ENCODE data around the gene MAMDC2.

The MAMDC2 gene

DNA sequence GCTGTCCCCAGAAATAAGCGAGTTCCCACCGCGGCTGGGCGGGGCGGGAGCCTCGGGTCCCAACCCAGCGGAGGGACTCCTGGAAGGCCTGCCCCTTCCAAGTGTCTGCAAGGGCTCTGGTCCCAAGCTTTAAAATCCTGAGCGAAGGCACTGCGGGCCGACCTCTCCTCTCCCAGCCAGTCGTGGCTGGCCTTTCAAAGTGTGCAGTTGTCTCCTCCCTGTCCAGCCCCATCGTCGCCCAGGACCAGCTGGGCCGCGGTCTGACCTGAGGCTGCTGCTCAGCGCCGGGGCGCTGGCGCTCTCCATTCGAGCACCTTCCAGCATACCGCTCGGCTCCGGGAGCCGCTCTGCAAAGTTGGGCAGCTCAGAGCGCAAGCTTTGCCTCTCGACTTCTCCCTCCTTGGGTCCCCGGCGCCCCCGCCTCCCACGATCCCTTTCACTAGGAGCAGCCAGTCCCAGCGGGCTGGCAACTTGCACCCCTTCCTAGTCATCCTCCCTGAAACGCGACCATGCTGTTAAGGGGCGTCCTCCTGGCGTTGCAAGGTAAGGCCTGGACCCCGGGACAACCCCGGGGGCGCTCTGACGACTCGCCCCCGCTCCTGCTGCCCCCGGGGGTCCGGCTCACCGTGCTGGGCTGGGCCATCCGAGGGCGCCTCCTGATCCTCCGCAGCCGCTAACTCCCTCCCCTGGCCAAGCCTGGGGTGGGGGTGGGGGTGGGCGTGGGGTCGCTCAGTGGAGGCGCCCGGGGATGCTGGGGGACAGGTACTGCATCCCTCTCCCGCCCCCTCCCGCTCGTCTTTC is at the start of gene MAMDC2:
MAMDC2 (plus strand) TSS at position 160 of the 801 bp plus-strand sequence; CDS start at position 510, 350 bp downstream.
- in situ Hi-C loops (cut with HindIII; ENCODE audit: low pct_ligation_motif_present, low pct_unique_long_range_greater_than_20kb, low sequenced_read_pairs): no loop called here
- peak; percentile 58 for DNase-seq

DNA sequence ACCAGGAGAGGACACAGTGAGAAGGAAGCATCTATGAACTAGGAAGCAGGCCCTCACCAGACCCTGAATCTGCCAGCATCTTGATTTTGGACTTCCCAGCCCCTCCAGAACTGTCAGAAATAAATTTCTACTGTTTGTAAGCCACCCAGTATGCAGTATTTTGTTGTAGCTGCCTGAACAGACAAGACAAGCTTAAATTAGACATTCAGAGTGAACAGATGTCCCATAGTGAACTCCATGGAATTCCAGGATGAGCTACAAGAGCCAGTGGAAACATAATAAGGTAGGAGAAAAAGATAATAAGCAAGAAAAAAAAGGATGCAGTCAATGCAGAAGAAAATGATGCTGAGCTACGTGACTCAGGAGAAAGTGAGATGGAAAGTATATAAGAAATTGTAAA is 47.8 kb upstream of the MAMDC2 start:
- in situ Hi-C loops (cut with HindIII; ENCODE audit: low pct_ligation_motif_present, low pct_unique_long_range_greater_than_20kb, low sequenced_read_pairs): no loop called here
- DNase-seq: no peak

- DNase-seq: no peak
- in situ Hi-C loops (cut with HindIII; ENCODE audit: low pct_ligation_motif_present, low pct_unique_long_range_greater_than_20kb, low sequenced_read_pairs): no loop called here
Observed at GRCh38 chr9:69996967-69997366, 46.7 kb upstream of the MAMDC2 start.

- DNase-seq: no peak
- in situ Hi-C loops (cut with HindIII; ENCODE audit: low pct_ligation_motif_present, low pct_unique_long_range_greater_than_20kb, low sequenced_read_pairs): no loop called here
Observed at GRCh38 chr9:69997524-69997923, 46.1 kb upstream of the MAMDC2 start.

- in situ Hi-C loops (cut with HindIII; ENCODE audit: low pct_ligation_motif_present, low pct_unique_long_range_greater_than_20kb, low sequenced_read_pairs): no loop called here
Observed at GRCh38 chr9:69999315-69999714, 44.3 kb upstream of the MAMDC2 start.

GRCh38 chr9:70000469-70000868 is 43.2 kb upstream of the MAMDC2 start:
- DNase-seq: no peak
- in situ Hi-C loops (cut with HindIII; ENCODE audit: low pct_ligation_motif_present, low pct_unique_long_range_greater_than_20kb, low sequenced_read_pairs): no loop called here

More at GRCh38 chr9:69999315-69999714, 44.3 kb upstream of the MAMDC2 start:
- DNase-seq: no peak

GRCh38 chr9:70003901-70004714 is 39.5 kb upstream of the MAMDC2 start:
- in situ Hi-C loops (cut with HindIII; ENCODE audit: low pct_ligation_motif_present, low pct_unique_long_range_greater_than_20kb, low sequenced_read_pairs): no loop called here
- DNase-seq: no peak

DNA sequence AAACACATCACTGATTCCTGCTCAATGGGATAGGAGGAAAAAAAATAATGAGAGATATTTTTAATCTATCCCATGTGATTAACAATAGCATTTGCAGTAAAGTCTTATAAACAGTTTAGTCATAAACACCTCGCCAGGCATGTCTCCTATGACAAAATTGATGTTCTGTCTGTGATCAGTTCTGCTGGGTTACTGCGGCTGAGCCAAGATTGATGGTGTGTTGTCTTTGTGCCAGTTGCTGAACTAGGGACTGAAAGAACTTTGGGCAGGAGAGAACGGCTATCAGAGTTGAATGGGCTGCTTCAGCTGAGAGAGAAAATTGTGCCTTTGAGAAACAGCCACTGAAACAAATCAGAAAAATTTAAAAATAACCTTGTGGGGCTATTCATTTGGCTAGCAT is 37.3 kb upstream of the MAMDC2 start:
- in situ Hi-C loops (cut with HindIII; ENCODE audit: low pct_ligation_motif_present, low pct_unique_long_range_greater_than_20kb, low sequenced_read_pairs): no loop called here
- DNase-seq: no peak

- no peak for DNase-seq
- in situ Hi-C loops (cut with HindIII; ENCODE audit: low pct_ligation_motif_present, low pct_unique_long_range_greater_than_20kb, low sequenced_read_pairs): no loop called here
Observed at GRCh38 chr9:70007831-70008230, 35.8 kb upstream of the MAMDC2 start.

DNA sequence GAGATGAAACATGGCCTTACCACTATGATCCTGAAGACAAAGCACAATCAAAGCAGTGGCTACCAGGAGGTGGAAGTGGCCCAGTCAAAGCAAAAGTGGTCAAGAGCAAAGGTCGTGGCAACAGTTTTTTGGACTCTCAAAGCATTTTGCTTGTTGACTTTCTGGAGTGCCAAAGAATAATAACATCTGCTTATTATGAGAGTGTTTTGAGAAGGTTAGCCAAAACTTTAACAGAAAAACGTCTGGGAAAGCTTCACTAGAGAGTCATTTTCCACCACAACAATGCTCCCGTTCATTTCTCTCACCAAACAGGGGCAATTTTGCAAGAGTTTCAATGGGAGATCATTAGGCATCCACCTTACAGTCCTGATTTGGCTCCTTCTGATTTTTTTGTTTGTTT is 33.6 kb upstream of the MAMDC2 start:
- DNase-seq: no peak
- in situ Hi-C loops (cut with HindIII; ENCODE audit: low pct_ligation_motif_present, low pct_unique_long_range_greater_than_20kb, low sequenced_read_pairs): no loop called here

- in situ Hi-C loops (cut with HindIII; ENCODE audit: low pct_ligation_motif_present, low pct_unique_long_range_greater_than_20kb, low sequenced_read_pairs): no loop called here
- DNase-seq: no peak
Observed at GRCh38 chr9:70011366-70011765, 32.3 kb upstream of the MAMDC2 start.

- in situ Hi-C loops (cut with HindIII; ENCODE audit: low pct_ligation_motif_present, low pct_unique_long_range_greater_than_20kb, low sequenced_read_pairs): no loop called here
- DNase-seq: peak; percentile 19
Observed at GRCh38 chr9:70012569-70012968, 31.1 kb upstream of the MAMDC2 start.

DNA sequence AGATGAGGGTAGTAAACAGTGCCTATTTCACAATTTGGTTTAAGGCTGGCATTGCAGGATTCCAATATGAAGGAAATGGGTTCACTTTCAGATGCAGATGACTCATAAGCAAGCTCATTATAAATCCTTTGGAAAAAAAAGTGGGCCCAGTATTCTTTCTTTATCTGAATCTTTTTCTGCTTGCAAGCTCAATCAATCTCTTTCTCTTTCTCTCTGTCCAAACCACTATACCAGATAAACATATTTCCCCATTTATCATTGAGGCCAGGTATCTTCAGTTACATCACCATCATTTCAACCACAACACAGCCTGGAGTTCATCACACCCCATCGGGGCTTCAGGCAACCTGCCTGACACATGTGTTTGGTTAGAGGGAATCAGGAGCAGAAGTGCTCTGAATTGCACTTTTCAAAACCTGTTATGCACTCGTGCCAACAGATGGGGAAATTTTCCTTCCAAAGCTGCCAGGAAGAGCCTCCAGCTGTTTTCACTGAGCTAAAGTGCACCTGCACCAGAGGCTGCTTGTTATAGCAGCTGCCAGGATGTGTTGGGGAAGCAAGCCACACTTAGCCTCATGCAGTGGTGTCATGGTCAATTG is 30.0 kb upstream of the MAMDC2 start:
- DNase-seq: no peak
- in situ Hi-C loops (cut with HindIII; ENCODE audit: low pct_ligation_motif_present, low pct_unique_long_range_greater_than_20kb, low sequenced_read_pairs): no loop called here

GRCh38 chr9:70015099-70015498 is 28.5 kb upstream of the MAMDC2 start:
- DNase-seq: no peak
- in situ Hi-C loops (cut with HindIII; ENCODE audit: low pct_ligation_motif_present, low pct_unique_long_range_greater_than_20kb, low sequenced_read_pairs): no loop called here

DNA sequence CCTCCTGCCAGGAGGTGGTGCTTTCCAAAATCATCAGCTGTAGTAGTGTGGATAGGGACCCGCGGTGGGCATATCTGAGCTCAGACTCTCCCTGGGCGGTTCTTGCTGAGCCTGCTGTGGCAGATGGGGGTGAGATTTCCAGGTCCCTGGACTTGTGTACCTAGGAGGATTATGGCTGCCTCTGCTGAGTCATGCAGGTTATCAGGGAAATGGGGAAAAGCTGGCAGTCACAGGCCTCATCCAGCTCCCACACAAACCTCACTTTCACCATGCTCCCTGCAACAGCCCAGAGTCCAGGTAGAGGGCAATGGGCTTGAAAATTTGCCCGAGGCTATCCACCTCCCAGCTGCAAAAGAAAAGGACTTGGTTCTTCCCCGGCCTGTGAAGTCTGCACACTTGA is 23.4 kb upstream of the MAMDC2 start:
- in situ Hi-C loops (cut with HindIII; ENCODE audit: low pct_ligation_motif_present, low pct_unique_long_range_greater_than_20kb, low sequenced_read_pairs): no loop called here
- DNase-seq: no peak

- peak; percentile 49 for DNase-seq
- in situ Hi-C loops (cut with HindIII; ENCODE audit: low pct_ligation_motif_present, low pct_unique_long_range_greater_than_20kb, low sequenced_read_pairs): no loop called here
Observed at GRCh38 chr9:70020991-70021571, 22.6 kb upstream of the MAMDC2 start.

GRCh38 chr9:70028287-70028686 is 15.4 kb upstream of the MAMDC2 start:
- DNase-seq: no peak
- in situ Hi-C loops (cut with HindIII; ENCODE audit: low pct_ligation_motif_present, low pct_unique_long_range_greater_than_20kb, low sequenced_read_pairs): no loop called here

- in situ Hi-C loops (cut with HindIII; ENCODE audit: low pct_ligation_motif_present, low pct_unique_long_range_greater_than_20kb, low sequenced_read_pairs): no loop called here
- DNase-seq: no peak
Observed at GRCh38 chr9:70030156-70030555, 13.5 kb upstream of the MAMDC2 start.

DNA sequence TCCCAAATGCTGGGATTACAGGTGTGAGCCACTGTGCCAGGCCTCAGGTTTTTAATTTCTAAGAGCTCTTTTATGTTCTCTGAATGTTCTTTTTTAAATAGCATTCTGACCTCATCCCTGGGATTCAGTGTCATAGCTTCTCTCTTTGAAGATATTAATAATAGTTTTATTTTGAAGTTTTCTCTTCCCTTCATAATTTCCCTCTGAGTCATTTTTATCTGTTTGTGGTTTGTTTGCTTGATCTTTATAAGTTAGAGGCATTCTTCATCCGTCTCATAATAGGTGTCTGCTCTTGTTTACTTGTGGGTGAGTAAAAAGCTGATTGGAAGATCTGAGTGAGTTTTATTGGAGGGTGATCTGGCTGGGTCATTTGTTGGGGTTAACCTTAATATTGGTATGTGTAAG is 12.5 kb upstream of the MAMDC2 start:
- DNase-seq: no peak
- in situ Hi-C loops (cut with HindIII; ENCODE audit: low pct_ligation_motif_present, low pct_unique_long_range_greater_than_20kb, low sequenced_read_pairs): no loop called here

Measured in ACHN (cell line).